ENCODE data around the gene SLF1. TPM values are rescaled to one million over a fixed set of nuclear protein-coding genes. Genes with fewer than 3 reads are reported as not detected.

The SLF1 gene
- polyA plus RNA-seq, 3 donors, result 1.1 to 2.7 (median 2.0) TPM

DNA sequence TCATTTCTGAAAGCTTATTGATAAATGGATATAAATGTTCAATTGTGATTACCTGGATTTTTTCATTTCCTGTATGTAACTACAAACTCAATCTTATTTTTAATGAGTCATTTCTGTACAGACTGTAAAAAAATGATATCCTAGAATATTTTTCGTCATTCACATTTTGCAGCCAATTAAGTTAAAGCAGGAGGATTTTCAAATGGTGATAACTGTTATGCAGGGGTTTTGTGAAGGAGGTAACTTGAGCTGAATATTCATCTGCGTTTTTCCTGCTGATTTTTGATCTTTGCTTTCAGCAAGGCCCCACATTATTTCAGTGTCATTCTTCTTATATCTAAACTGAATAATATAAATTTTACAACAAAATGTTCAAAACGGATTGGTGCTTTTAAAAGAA lies 74.1 kb downstream of the SLF1 start:
- Histone ChIP-seq H3K36me3 (replicated peaks in 1 of 2; ENCODE audit: control insufficient read depth in 1 of 2, insufficient read depth in 2 of 2, low read length in 2 of 2) (peaks cover 28 to 48% of the 10 kb centered on the region in 2 donors), H4K20me1 (ENCODE audit: insufficient read depth, low read length) (no peaks in the 10 kb centered on the region), H3K27ac (ENCODE audit: low read depth in 1 of 2, low read length in 2 of 2) (no peak overlapping the region), H3K27me3 (ENCODE audit: control insufficient read depth in 2 of 2, insufficient read depth in 2 of 2, low read length in 2 of 2) (no peaks in the 10 kb centered on the region), H3K4me2 (replicated peaks; ENCODE audit: extremely low read depth, low read length, poor library complexity, severe bottlenecking) (no peak overlapping the region), H3K4me3 (replicated peaks in 1 of 3; ENCODE audit: low read depth in 2 of 3, low read length in 3 of 3) (no peak overlapping the region), H3K4me1 (ENCODE audit: control insufficient read depth in 1 of 2, insufficient read depth in 2 of 2, low read length in 2 of 2) (no peaks in the 10 kb centered on the region), H3K79me2 (ENCODE audit: insufficient read depth, low read length) (no peaks in the 10 kb centered on the region), H3K9ac (ENCODE audit: insufficient read depth, low read length, poor library complexity, severe bottlenecking) (no peak overlapping the region), H3K9me3 (replicated peaks in 1 of 2; ENCODE audit: control insufficient read depth in 1 of 2, insufficient read depth in 1 of 2, low read length in 2 of 2) (no peaks in the 10 kb centered on the region), H2AFZ (ENCODE audit: insufficient read depth, low read depth, low read length, poor library complexity, severe bottlenecking) (no peak overlapping the region)
- intact Hi-C loops (cut with micrococcal nuclease), result no loop called here
- TF ChIP-seq, protein P1, sequence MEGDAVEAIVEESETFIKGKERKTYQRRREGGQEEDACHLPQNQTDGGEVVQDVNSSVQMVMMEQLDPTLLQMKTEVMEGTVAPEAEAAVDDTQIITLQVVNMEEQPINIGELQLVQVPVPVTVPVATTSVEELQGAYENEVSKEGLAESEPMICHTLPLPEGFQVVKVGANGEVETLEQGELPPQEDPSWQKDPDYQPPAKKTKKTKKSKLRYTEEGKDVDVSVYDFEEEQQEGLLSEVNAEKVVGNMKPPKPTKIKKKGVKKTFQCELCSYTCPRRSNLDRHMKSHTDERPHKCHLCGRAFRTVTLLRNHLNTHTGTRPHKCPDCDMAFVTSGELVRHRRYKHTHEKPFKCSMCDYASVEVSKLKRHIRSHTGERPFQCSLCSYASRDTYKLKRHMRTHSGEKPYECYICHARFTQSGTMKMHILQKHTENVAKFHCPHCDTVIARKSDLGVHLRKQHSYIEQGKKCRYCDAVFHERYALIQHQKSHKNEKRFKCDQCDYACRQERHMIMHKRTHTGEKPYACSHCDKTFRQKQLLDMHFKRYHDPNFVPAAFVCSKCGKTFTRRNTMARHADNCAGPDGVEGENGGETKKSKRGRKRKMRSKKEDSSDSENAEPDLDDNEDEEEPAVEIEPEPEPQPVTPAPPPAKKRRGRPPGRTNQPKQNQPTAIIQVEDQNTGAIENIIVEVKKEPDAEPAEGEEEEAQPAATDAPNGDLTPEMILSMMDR (IDR thresholded peaks at IDR 0.05), result no peak
- H3K9me3 Mint-ChIP-seq, result no peaks in the 10 kb centered on the region
- no CpG with 5 or more reads among the region's 3 CpGs for WGBS (ENCODE audit: insufficient coverage)
- no peaks in the 10 kb centered on the region for H3K27me3 Mint-ChIP-seq (ENCODE audit: low read depth in 3 of 3)
- H3K36me3 Mint-ChIP-seq, result peaks cover 22% of the 10 kb centered on the region in 2 donors
- no peak overlapping the region for H3K27ac Mint-ChIP-seq
- H3K4me1 Mint-ChIP-seq, result peaks cover 3% of the 10 kb centered on the region
- no peak overlapping the region for H3K4me3 Mint-ChIP-seq
- DNase-seq, result no peak

GRCh38 chr5:94693043-94693822 lies 74.8 kb downstream of the SLF1 start:
- H3K27me3 ChIP-seq (ENCODE audit: control insufficient read depth in 2 of 2, insufficient read depth in 2 of 2, low read length in 2 of 2), result no peaks in the 10 kb centered on the region
- Mint-ChIP-seq H3K27me3 (ENCODE audit: low read depth in 3 of 3) (no peaks in the 10 kb centered on the region), H3K36me3 (peaks cover 24% of the 10 kb centered on the region in 2 donors), H3K9me3 (no peaks in the 10 kb centered on the region), H3K27ac (no peak overlapping the region), H3K4me3 (no peak overlapping the region), H3K4me1 (peaks cover 3% of the 10 kb centered on the region)
- H3K79me2 ChIP-seq (ENCODE audit: insufficient read depth, low read length), result no peaks in the 10 kb centered on the region
- no peak overlapping the region for H3K9ac ChIP-seq (ENCODE audit: insufficient read depth, low read length, poor library complexity, severe bottlenecking)
- TF ChIP-seq, protein P1 (IDR thresholded peaks at IDR 0.05), result peak; percentile 53
- peaks cover 30 to 52% of the 10 kb centered on the region in 2 donors for H3K36me3 ChIP-seq (replicated peaks in 1 of 2; ENCODE audit: control insufficient read depth in 1 of 2, insufficient read depth in 2 of 2, low read length in 2 of 2)
- WGBS (ENCODE audit: insufficient coverage), result no CpG with 5 or more reads among the region's 5 CpGs
- H3K27ac ChIP-seq (ENCODE audit: low read depth in 1 of 2, low read length in 2 of 2), result no peak overlapping the region
- H3K4me1 ChIP-seq (ENCODE audit: control insufficient read depth in 1 of 2, insufficient read depth in 2 of 2, low read length in 2 of 2), result no peaks in the 10 kb centered on the region
- no peak overlapping the region for H2AFZ ChIP-seq (ENCODE audit: insufficient read depth, low read depth, low read length, poor library complexity, severe bottlenecking)
- no peaks in the 10 kb centered on the region for H4K20me1 ChIP-seq (ENCODE audit: insufficient read depth, low read length)
- no peak overlapping the region for H3K4me3 ChIP-seq (replicated peaks in 1 of 3; ENCODE audit: low read depth in 2 of 3, low read length in 3 of 3)
- H3K9me3 ChIP-seq (replicated peaks in 1 of 2; ENCODE audit: control insufficient read depth in 1 of 2, insufficient read depth in 1 of 2, low read length in 2 of 2), result no peaks in the 10 kb centered on the region
- intact Hi-C loops (cut with micrococcal nuclease), result no loop called here
- H3K4me2 ChIP-seq (replicated peaks; ENCODE audit: extremely low read depth, low read length, poor library complexity, severe bottlenecking), result no peak overlapping the region
- DNase-seq, result peak in 2 of 3 donors; percentile 14 to 19
